Liver (tissue), 9 donors: Measurements from ENCODE around the gene CDX1. TPM values are rescaled to one million over a fixed set of nuclear protein-coding genes. Genes with fewer than 3 reads are reported as not detected.

Source experiments
- DNase-seq: peaks from one replicate; pipeline ENCODE4 v3.0.0-alpha.2; 2017; ENCODE audit warnings: low spot score
- H3K27ac ChIP-seq, 2 donors: one replicate each; pipeline ENCODE4 v1.7.0; 2013; ENCODE audit warnings: inconsistent platforms in 2 of 2, low read length in 2 of 2, control low read depth in 1 of 2, low read depth in 1 of 2, mild to moderate bottlenecking in 1 of 2
- H3K27me3 ChIP-seq, 4 donors: one replicate each; pipeline versions ENCODE4 v1.6.1 to v1.7.0; 2013; ENCODE audit warnings: low read length in 3 of 4, inconsistent platforms in 1 of 4, mild to moderate bottlenecking in 1 of 4, moderate library complexity in 1 of 4; ENCODE audit not compliant: control insufficient read depth in 4 of 4, insufficient read depth in 4 of 4
- H3K36me3 ChIP-seq, 4 donors: one replicate each; pipeline versions ENCODE4 v1.6.1 to v1.7.0; 2013; ENCODE audit warnings: low read length in 3 of 4, mild to moderate bottlenecking in 3 of 4, low read depth in 1 of 4, moderate library complexity in 1 of 4; ENCODE audit not compliant: control insufficient read depth in 4 of 4, insufficient read depth in 3 of 4
- H3K4me1 ChIP-seq, 4 donors: one replicate each; pipeline versions ENCODE4 v1.6.1 to v1.7.0; 2013; ENCODE audit warnings: low read length in 3 of 4, mild to moderate bottlenecking in 3 of 4, moderate library complexity in 1 of 4; ENCODE audit not compliant: control insufficient read depth in 4 of 4, insufficient read depth in 4 of 4
- H3K4me3 ChIP-seq, 3 donors: one replicate each; pipeline versions ENCODE4 v1.6.1 to v1.7.0; 2013; ENCODE audit warnings: low read length in 3 of 3, control low read depth in 1 of 3, low read depth in 1 of 3, mild to moderate bottlenecking in 1 of 3
- H3K9ac ChIP-seq, 2 donors: one replicate each; pipeline ENCODE4 v1.7.0; 2013; ENCODE audit warnings: low read length in 2 of 2, mild to moderate bottlenecking in 2 of 2, moderate library complexity in 2 of 2, control low read depth in 1 of 2, low read depth in 1 of 2
- H3K9me3 ChIP-seq, 4 donors: one replicate each; pipeline versions ENCODE4 v1.6.1 to v1.7.0; 2013; ENCODE audit warnings: low read length in 3 of 4; ENCODE audit not compliant: control insufficient read depth in 4 of 4
- ATF3 ChIP-seq: IDR thresholded peaks from 2 replicates; pipeline ENCODE4 v1.6.1; 2016; ENCODE audit warnings: antibody characterized with exemption
- EGR1 ChIP-seq, 2 donors: IDR thresholded peaks; 2 replicates each; pipeline ENCODE4 v1.6.1; 2016 to 2018; ENCODE audit warnings: antibody characterized with exemption in 2 of 2, low read depth in 2 of 2
- FOXA1 ChIP-seq: IDR thresholded peaks from 2 replicates; pipeline ENCODE4 v1.6.1; 2016; ENCODE audit warnings: antibody characterized with exemption
- FOXA2 ChIP-seq: IDR thresholded peaks from 2 replicates; pipeline ENCODE4 v1.6.1; 2016; ENCODE audit warnings: antibody characterized with exemption
- GABPA ChIP-seq, 2 donors: IDR thresholded peaks in 1 of 2; conservative IDR thresholded peaks in 1 of 2; 2 replicates each; pipeline ENCODE4 v1.6.1; 2016; ENCODE audit warnings: antibody characterized with exemption in 2 of 2, mild to moderate bottlenecking in 1 of 2, moderate library complexity in 1 of 2
- HNF4A ChIP-seq, 2 donors: conservative IDR thresholded peaks; 2 replicates each; pipeline ENCODE4 v1.6.1; 2016; ENCODE audit warnings: antibody characterized with exemption in 2 of 2, mild to moderate bottlenecking in 2 of 2
- HNF4G ChIP-seq: IDR thresholded peaks from 2 replicates; pipeline ENCODE4 v1.6.1; 2016; ENCODE audit warnings: antibody characterized with exemption
- JUND ChIP-seq, 2 donors: IDR thresholded peaks; 2 replicates each; pipeline ENCODE4 v1.6.1; 2016; ENCODE audit warnings: antibody characterized with exemption in 2 of 2
- MAX ChIP-seq: IDR thresholded peaks from 2 replicates; pipeline ENCODE4 v1.6.1; 2016; ENCODE audit warnings: antibody characterized with exemption
- NR2F2 ChIP-seq: IDR thresholded peaks from 2 replicates; pipeline ENCODE4 v1.6.1; 2016; ENCODE audit warnings: antibody characterized with exemption
- RAD21 ChIP-seq, 2 donors: IDR thresholded peaks; 2 replicates each; pipeline ENCODE4 v1.6.1; 2016; ENCODE audit warnings: antibody characterized with exemption in 2 of 2, mild to moderate bottlenecking in 2 of 2
- REST ChIP-seq: IDR thresholded peaks from 2 replicates; pipeline ENCODE4 v1.6.1; 2016; ENCODE audit warnings: antibody characterized with exemption, mild to moderate bottlenecking
- RXRA ChIP-seq, 2 donors: IDR thresholded peaks; 2 replicates each; pipeline ENCODE4 v1.6.1; 2017 to 2018; ENCODE audit warnings: antibody characterized with exemption in 2 of 2, mild to moderate bottlenecking in 1 of 2
- SP1 ChIP-seq: IDR thresholded peaks from 2 replicates; pipeline ENCODE4 v1.6.1; 2018; ENCODE audit warnings: antibody characterized with exemption, mild to moderate bottlenecking
- TAF1 ChIP-seq: conservative IDR thresholded peaks from 2 replicates; pipeline ENCODE4 v1.6.1; 2016; ENCODE audit warnings: antibody characterized with exemption, mild to moderate bottlenecking
- YY1 ChIP-seq: IDR thresholded peaks from 2 replicates; pipeline ENCODE4 v1.6.1; 2016; ENCODE audit warnings: antibody characterized with exemption, mild to moderate bottlenecking
- WGBS: extraction: QIAGEN DNeasy Blood & Tissue Kit; methylation state at CpG from one replicate; pipeline ENCODE4 v1.1.7; 2013; 5-methylcytosine and 5-hydroxymethylcytosine counted together
- polyA plus RNA-seq, 2 donors: library from polyadenylated mRNA; stranded (reverse) in 1 of 2; unstranded in 1 of 2; fragments of 200-250 nt in 1 of 2; fragments of >200 nt in 1 of 2; fragmentation: Nextera tagmentation in 1 of 2; extraction: Ambion mirVana in 1 of 2; gene quantifications; one replicate each; pipeline versions ENCODE4 v1.2.1 to v1.2.3, GENCODE V29; 2013 to 2015
- total RNA-seq, 2 donors: library from RNA; depleted of rRNA; stranded (reverse); fragments of >200 nt; gene quantifications; one replicate each; pipeline ENCODE4 v1.2.3, GENCODE V29; 2014
- TF ChIP-seq, protein P1 (sequence below): IDR thresholded peaks from 2 replicates; pipeline ENCODE4 v1.6.1; 2016; ENCODE audit warnings: antibody characterized with exemption
- TF ChIP-seq, protein P2 (sequence below): fragments of 150-350 bp; IDR thresholded peaks from 2 replicates; pipeline ENCODE4 v1.5.1; 2017; ENCODE audit warnings: improper control_type of control experiment, low read depth, low read length; ENCODE audit not compliant: missing input control
- donor health status: healthy.
- donor health status: healthy.
- donor health status: healthy.
- donor health status: healthy.
- donor health status: healthy.

Gene CDX1
- total and polyA plus RNA-seq, 4 donors = not detected

DNA sequence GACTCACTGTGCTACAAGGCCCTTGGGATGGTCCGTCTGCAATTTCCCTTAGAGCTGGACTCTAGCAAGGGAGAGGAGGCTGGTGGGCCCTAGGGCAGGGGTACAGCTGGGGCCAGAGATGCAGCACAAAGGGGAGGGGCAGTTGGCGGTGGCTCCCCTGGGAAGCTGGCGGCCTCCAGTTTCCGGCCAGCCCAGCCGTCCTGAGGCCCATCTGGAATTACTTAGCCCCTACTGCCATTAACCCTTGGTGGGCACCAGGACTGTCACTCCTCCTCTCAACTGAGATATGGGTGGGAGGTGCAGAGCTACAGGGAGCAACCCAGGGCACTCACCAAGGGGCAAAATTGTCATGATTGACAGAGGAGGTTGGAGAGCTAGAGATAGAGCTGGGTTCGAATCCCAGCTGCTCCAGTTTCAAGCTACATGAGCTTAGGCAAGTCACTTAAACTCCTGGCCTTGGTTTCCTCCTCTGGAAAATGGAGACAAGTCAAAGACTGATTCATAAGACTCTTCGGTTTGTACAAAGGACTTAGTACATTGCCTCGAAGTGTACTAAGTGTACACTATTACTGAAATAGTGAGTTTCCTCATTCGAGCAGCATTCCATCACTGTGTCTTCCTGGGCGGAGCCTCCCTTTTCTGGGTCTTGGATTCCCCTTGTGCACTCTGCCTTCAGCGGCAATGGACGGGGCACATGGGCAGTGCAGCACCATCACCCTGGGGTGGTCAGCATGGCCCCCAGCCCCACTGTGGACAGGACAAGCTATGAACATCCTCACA is 8.2 kb upstream of the CDX1 start (continued):
- TF ChIP-seq REST = no peak
- TF ChIP-seq FOXA2 = no peak
- TF ChIP-seq FOXA1 = no peak
- no peak for TF ChIP-seq RAD21 (IDR thresholded peaks at IDR 0.05)
- TF ChIP-seq YY1 = no peak
- no peak for TF ChIP-seq ATF3
- no peak for TF ChIP-seq RXRA (IDR thresholded peaks at IDR 0.05)

DNA sequence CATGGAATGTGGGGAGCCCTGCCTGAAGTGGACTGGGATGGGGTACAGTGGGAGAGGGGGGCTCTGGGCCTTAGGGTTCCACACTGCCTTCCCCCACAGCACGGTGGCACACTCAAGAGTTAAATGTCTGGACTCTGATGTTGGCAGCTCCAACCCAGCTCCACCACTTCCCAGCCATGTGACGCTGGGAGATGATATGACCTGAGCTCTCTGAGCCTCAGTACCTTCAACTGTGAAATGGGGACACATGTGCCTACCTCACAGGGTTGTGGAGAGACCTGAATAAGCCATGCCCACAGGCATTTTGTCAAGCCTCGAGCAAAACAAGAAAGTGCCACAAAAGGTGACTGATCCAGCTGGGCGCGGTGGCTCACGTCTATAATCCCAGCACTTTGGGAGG is 7.5 kb upstream of the CDX1 start:
- WGBS = 79% methylated on average over 6 of the region's 6 CpGs
- H3K4me1 ChIP-seq = peaks cover 0 to 4% (median 0%) of the 10 kb centered on the region in 4 donors
- H3K27ac ChIP-seq = peak overlapping the region; percentile 44 to 72
- H3K27me3 ChIP-seq = peaks cover 0 to 2% (median 0%) of the 10 kb centered on the region in 4 donors
- no peak for DNase-seq
- no peaks in the 10 kb centered on the region for H3K36me3 ChIP-seq
- no peak for TF ChIP-seq JUND (IDR thresholded peaks at IDR 0.05)
- no peak for TF ChIP-seq FOXA1
- TF ChIP-seq HNF4G = no peak
- TF ChIP-seq GABPA (IDR thresholded peaks at IDR 0.05 in 1 of 2, conservative IDR thresholded peaks at IDR 0.05 in 1 of 2) = no peak
- TF ChIP-seq REST = no peak
- TF ChIP-seq, protein P1, sequence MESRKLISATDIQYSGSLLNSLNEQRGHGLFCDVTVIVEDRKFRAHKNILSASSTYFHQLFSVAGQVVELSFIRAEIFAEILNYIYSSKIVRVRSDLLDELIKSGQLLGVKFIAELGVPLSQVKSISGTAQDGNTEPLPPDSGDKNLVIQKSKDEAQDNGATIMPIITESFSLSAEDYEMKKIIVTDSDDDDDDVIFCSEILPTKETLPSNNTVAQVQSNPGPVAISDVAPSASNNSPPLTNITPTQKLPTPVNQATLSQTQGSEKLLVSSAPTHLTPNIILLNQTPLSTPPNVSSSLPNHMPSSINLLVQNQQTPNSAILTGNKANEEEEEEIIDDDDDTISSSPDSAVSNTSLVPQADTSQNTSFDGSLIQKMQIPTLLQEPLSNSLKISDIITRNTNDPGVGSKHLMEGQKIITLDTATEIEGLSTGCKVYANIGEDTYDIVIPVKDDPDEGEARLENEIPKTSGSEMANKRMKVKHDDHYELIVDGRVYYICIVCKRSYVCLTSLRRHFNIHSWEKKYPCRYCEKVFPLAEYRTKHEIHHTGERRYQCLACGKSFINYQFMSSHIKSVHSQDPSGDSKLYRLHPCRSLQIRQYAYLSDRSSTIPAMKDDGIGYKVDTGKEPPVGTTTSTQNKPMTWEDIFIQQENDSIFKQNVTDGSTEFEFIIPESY = no peak
- TF ChIP-seq SP1 = no peak
- no peak for TF ChIP-seq ATF3
- TF ChIP-seq YY1 = no peak
- TF ChIP-seq, protein P2, sequence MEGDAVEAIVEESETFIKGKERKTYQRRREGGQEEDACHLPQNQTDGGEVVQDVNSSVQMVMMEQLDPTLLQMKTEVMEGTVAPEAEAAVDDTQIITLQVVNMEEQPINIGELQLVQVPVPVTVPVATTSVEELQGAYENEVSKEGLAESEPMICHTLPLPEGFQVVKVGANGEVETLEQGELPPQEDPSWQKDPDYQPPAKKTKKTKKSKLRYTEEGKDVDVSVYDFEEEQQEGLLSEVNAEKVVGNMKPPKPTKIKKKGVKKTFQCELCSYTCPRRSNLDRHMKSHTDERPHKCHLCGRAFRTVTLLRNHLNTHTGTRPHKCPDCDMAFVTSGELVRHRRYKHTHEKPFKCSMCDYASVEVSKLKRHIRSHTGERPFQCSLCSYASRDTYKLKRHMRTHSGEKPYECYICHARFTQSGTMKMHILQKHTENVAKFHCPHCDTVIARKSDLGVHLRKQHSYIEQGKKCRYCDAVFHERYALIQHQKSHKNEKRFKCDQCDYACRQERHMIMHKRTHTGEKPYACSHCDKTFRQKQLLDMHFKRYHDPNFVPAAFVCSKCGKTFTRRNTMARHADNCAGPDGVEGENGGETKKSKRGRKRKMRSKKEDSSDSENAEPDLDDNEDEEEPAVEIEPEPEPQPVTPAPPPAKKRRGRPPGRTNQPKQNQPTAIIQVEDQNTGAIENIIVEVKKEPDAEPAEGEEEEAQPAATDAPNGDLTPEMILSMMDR = no peak
- no peak for TF ChIP-seq TAF1
- TF ChIP-seq RAD21 (IDR thresholded peaks at IDR 0.05) = no peak
- no peak for TF ChIP-seq EGR1 (IDR thresholded peaks at IDR 0.05; ENCODE audit: low read depth in 2 of 2)
- TF ChIP-seq MAX = no peak
- TF ChIP-seq FOXA2 = no peak
- no peak for TF ChIP-seq RXRA (IDR thresholded peaks at IDR 0.05)
- TF ChIP-seq NR2F2 = no peak
- TF ChIP-seq HNF4A (conservative IDR thresholded peaks at IDR 0.05) = no peak
- H3K9me3 ChIP-seq = no peaks in the 10 kb centered on the region
- H3K4me3 ChIP-seq = no peak overlapping the region
- no peak overlapping the region for H3K9ac ChIP-seq
